H1 (cell line): ENCODE data around the gene HS3ST3B1. TPM values are rescaled to one million over a fixed set of nuclear protein-coding genes. Genes with fewer than 3 reads are reported as not detected.
A peak's percentile ranks its signal among the peaks of the same experiment; 100 is the strongest.

Experiments used
- ASH2L ChIP-seq: fragments of 200-600, 300-600 bp; sonication (generic); IDR thresholded peaks from one replicate; pipeline ENCODE4 v1.7.1; 2017; ENCODE audit warnings: low read length
- ATF3 ChIP-seq: IDR thresholded peaks from 2 replicates; pipeline ENCODE4 v1.6.1; 2011; ENCODE audit warnings: low read depth, mild to moderate bottlenecking, low read length; ENCODE audit not compliant: insufficient read depth
- CREB1 ChIP-seq: IDR thresholded peaks from 2 replicates; pipeline ENCODE4 v1.6.1; 2012; ENCODE audit warnings: inconsistent platforms
- E2F6 ChIP-seq: IDR thresholded peaks from 2 replicates; pipeline ENCODE4 v1.6.1; 2012; ENCODE audit warnings: inconsistent platforms
- EGR1 ChIP-seq: IDR thresholded peaks from 2 replicates; pipeline ENCODE4 v1.6.1; 2011; ENCODE audit warnings: low read depth, low read length, borderline replicate concordance
- EP300 ChIP-seq, 2 experiments: IDR thresholded peaks; 1 replicate in 1 of 2; 2 replicates in 1 of 2; pipeline ENCODE4 v1.6.1; 2011 to 2012; ENCODE audit warnings: low read depth in 2 of 2, low read length in 2 of 2, mild to moderate bottlenecking in 2 of 2, borderline replicate concordance in 1 of 2, inconsistent platforms in 1 of 2, moderate library complexity in 1 of 2
- GABPA ChIP-seq: IDR thresholded peaks from 2 replicates; pipeline ENCODE4 v1.6.1; 2011; ENCODE audit warnings: mild to moderate bottlenecking, low read length, moderate library complexity, borderline replicate concordance; ENCODE audit not compliant: insufficient read depth
- GTF2F1 ChIP-seq: IDR thresholded peaks from 2 replicates; pipeline ENCODE4 v1.6.1; 2012; ENCODE audit warnings: low read depth, low read length, improper control_type of control experiment, borderline replicate concordance
- HDAC2 ChIP-seq, 2 experiments: fragments of 300-600 bp in 1 of 2; sonication (generic) in 1 of 2; IDR thresholded peaks; 2 replicates each; pipeline ENCODE4 v1.6.1; 2011 to 2012; ENCODE audit warnings: low read depth in 2 of 2, low read length in 2 of 2, mild to moderate bottlenecking in 2 of 2, moderate library complexity in 2 of 2, borderline replicate concordance in 1 of 2, inconsistent platforms in 1 of 2
- HDAC6 ChIP-seq: IDR thresholded peaks from one replicate; pipeline ENCODE4 v1.7.1; 2012; ENCODE audit warnings: low read depth, mild to moderate bottlenecking, inconsistent platforms, low read length, moderate library complexity
- KDM1A ChIP-seq: fragments of 200-600, 300-600 bp; sonication (generic); IDR thresholded peaks from 2 replicates; pipeline ENCODE4 v1.7.1; 2016; ENCODE audit warnings: mild to moderate bottlenecking, low read length, borderline replicate concordance
- KDM4A ChIP-seq: IDR thresholded peaks from one replicate; pipeline ENCODE4 v1.7.1; 2012; ENCODE audit warnings: low read depth, mild to moderate bottlenecking, moderate library complexity, low read length, inconsistent platforms; ENCODE audit not compliant: severe bottlenecking
- NRF1 ChIP-seq: IDR thresholded peaks from 2 replicates; pipeline ENCODE4 v1.6.1; 2011; ENCODE audit warnings: mild to moderate bottlenecking, low read depth, low read length, improper control_type of control experiment
- POLR2AphosphoS5 ChIP-seq: IDR thresholded peaks from 2 replicates; pipeline ENCODE4 v1.6.1; 2011; ENCODE audit warnings: low read depth, low read length
- RFX5 ChIP-seq: IDR thresholded peaks from 2 replicates; pipeline ENCODE4 v1.6.1; 2011; ENCODE audit warnings: low read depth, low read length, improper control_type of control experiment, borderline replicate concordance
- SIN3A ChIP-seq, 2 experiments: IDR thresholded peaks in 1 of 2; conservative IDR thresholded peaks in 1 of 2; 2 replicates each; pipeline ENCODE4 v1.6.1; 2011 to 2012; ENCODE audit warnings: low read length in 2 of 2, improper control_type of control experiment in 1 of 2, low read depth in 1 of 2, mild to moderate bottlenecking in 1 of 2
- SIX5 ChIP-seq: IDR thresholded peaks from 2 replicates; pipeline ENCODE4 v1.6.1; 2011; ENCODE audit warnings: mild to moderate bottlenecking, low read depth, low read length
- SP4 ChIP-seq: IDR thresholded peaks from 2 replicates; pipeline ENCODE4 v1.6.1; 2012; ENCODE audit warnings: low read length, inconsistent platforms
- SRF ChIP-seq: IDR thresholded peaks from 2 replicates; pipeline ENCODE4 v1.6.1; 2011; ENCODE audit warnings: mild to moderate bottlenecking, low read depth, low read length, moderate library complexity
- TEAD4 ChIP-seq: IDR thresholded peaks from 2 replicates; pipeline ENCODE4 v1.6.1; 2012; ENCODE audit warnings: low read depth, low read length, inconsistent platforms, mixed read lengths
- USF2 ChIP-seq: IDR thresholded peaks from 2 replicates; pipeline ENCODE4 v1.6.1; 2011; ENCODE audit warnings: low read length, improper control_type of control experiment
- ZNF274 ChIP-seq: IDR thresholded peaks from 2 replicates; pipeline ENCODE4 v1.7.0; 2012; ENCODE audit warnings: low read length, borderline replicate concordance; ENCODE audit errors: extremely low read depth
- polyA plus RNA-seq, 7 experiments: library from polyadenylated mRNA; depleted of rRNA in 3 of 7; stranded (reverse) in 5 of 7; unstranded in 2 of 7; fragments of >200 nt in 5 of 7; fragments of 200-250 nt in 2 of 7; gene quantifications; 1 replicate in 5 of 7; 2 replicates in 1 of 7; 4 replicates in 1 of 7; pipeline versions ENCODE4 v1.2.1 to v1.2.3, GENCODE V29; 2011 to 2013; ENCODE audit warnings: missing spikeins in 2 of 7, mixed read lengths in 2 of 7
- total RNA-seq: library from RNA; stranded (reverse); fragmentation: NEBNext Ultra II Directional; extraction: Animal tissue kit (Norgen Biotek cat#: 25700); gene quantifications from 2 replicates; pipeline ENCODE4 v1.2.1, GENCODE V29; 2021

The HS3ST3B1 gene
- total and polyA plus RNA-seq, 2 of the 8 experiments (the other 6 are each of a cell fraction or from before 2014, with no cell fraction given), result 4.7 to 14.4 TPM

DNA sequence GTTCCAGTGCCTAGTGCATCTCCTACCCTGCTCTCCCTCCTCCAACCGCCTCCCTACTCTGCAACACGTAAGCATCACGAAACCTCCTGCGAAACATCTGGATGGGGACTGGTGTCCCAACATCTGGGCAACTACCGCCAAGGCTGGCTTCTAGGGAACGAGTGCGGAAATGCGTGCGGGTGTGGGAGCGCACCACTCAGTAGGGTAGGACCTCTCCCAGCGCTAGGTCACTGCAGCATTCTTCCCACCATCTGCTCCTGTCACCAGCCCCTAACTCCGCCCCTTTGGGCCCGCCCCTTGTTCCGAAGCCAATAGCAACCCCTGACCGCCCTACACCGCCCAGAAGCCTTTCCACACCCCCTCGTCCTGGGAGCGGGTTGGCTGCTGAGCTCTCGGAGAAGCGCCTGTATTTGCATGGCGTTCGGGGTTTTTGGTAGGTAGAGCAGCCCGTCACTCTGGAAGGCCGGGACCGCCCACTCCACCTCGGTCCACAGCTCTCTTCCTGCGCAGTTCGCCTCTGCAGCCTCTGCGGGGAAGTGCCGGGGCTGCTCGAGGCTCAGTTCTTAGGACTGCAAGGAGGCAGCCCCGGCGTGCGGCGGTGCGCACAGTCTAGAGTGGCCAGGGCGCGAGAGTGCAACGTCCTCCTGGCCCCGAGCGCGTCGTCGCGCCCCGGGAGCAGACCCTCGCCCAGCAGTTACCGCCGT, at the start of gene HS3ST3B1 (continued):
- TF ChIP-seq E2F6, result no peak; the same call in 1 of the 2 replicates
- TF ChIP-seq GABPA, result no peak
- TF ChIP-seq KDM1A, result no peak
- TF ChIP-seq HDAC6, result no peak
- peak; percentile 6; the same call in 1 of the 2 replicates for TF ChIP-seq CREB1
- peak; percentile 66 for TF ChIP-seq POLR2AphosphoS5
- TF ChIP-seq KDM4A, result peak; percentile 7
- no peak for TF ChIP-seq ASH2L
- TF ChIP-seq RFX5, result no peak
- TF ChIP-seq EP300 (IDR thresholded peaks at IDR 0.05; ENCODE audit: borderline replicate concordance in 1 of 2, low read depth in 2 of 2, low read length in 2 of 2), result no peak
- peak; percentile 70 for TF ChIP-seq TEAD4
- TF ChIP-seq SIN3A (conservative IDR thresholded peaks at IDR 0.05 in 1 of 2, IDR thresholded peaks at IDR 0.05 in 1 of 2; ENCODE audit: low read depth in 1 of 2, low read length in 2 of 2), result peak in 1 of 2 experiments; percentile 80; a peak in 2 of 4 replicates
- TF ChIP-seq GTF2F1, result no peak
- TF ChIP-seq ATF3, result no peak
- no peak for TF ChIP-seq HDAC2 (IDR thresholded peaks at IDR 0.05; ENCODE audit: borderline replicate concordance in 1 of 2, low read depth in 2 of 2, low read length in 2 of 2)
- no peak for TF ChIP-seq SIX5
- no peak for TF ChIP-seq USF2
- TF ChIP-seq ZNF274, result no peak
- TF ChIP-seq EGR1, result no peak
- TF ChIP-seq SRF, result no peak
- TF ChIP-seq SP4, result no peak
- no peak; the same call in 1 of the 2 replicates for TF ChIP-seq NRF1
